ENCODE measurements around the gene C1QL4.

DNA sequence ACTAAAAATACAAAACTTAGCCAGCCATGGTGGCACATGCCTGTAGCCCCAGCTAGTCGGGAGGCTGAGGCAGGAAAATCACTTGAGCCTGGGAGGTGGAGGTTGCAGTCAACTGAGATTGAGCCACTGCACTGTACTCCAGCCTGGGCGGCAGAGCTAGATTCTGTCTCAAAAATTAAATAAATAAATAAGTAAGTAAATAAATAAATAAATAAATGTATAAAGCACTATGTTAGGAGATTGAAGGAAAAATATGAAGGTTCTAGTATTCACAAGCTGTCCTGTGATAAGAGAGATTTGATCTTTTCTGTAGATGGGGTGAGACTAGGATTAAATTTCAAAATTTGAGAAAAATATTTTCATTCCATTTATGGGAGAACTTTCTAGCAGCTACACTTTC is 15.4 kb upstream of the C1QL4 start:
- no peak for TF ChIP-seq CTCF (IDR thresholded peaks at IDR 0.05; ENCODE audit: low read depth, low read length)
- no peak for TF ChIP-seq EZH2phosphoT487 (IDR thresholded peaks at IDR 0.05; ENCODE audit: low read depth)

Data from OCI-LY3 (cell line).